SK-MEL-5 (cell line): ENCODE measurements around the gene SNX10. TPM values are rescaled to one million over a fixed set of nuclear protein-coding genes. Genes with fewer than 3 reads are reported as not detected.

Experiments used
- DNase-seq: peaks from one replicate; pipeline ENCODE4 v3.0.0-alpha.2; 2016; ENCODE audit warnings: low read depth, low spot score
- in situ Hi-C: cut with HindIII; loops from 2 replicates; pipeline ENCODE4 v1.10.0; 2016; ENCODE audit warnings: low sequenced_read_pairs, high pct_unique_total_duplicates, low pct_unique_long_range_greater_than_20kb
- total RNA-seq: library from RNA; depleted of rRNA; stranded (reverse); fragments of >200 nt; shearing (Covaris generic); gene quantifications from 2 replicates; pipeline ENCODE4 v1.2.3, GENCODE V29; 2014

SNX10 gene
- total RNA-seq, 1 experiment from 2014 or later: 203 TPM

DNA sequence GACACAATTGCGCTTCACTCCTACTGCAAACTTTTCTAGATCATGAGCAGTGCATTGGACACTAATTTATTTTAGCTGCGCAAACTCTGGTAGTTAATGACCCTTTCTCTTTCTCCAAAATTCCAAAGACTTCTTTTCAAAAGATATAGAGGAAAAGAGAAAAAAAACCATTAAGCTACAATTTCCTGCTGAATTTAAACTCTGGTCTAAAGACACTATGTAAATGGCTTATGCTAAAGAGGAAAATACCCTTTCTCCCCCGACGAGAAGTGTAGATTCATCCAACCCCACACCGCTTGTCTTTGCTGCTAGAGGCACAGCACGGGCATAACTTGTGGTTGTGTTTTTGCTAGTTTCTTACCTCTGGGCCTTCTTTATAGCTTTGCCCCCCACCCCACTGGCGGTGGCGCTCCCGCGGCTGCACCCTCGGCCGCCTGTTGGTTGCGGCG lies 84.1 kb downstream of the SNX10 start:
- no peak for DNase-seq
- in situ Hi-C loops: no loop called here

DNA sequence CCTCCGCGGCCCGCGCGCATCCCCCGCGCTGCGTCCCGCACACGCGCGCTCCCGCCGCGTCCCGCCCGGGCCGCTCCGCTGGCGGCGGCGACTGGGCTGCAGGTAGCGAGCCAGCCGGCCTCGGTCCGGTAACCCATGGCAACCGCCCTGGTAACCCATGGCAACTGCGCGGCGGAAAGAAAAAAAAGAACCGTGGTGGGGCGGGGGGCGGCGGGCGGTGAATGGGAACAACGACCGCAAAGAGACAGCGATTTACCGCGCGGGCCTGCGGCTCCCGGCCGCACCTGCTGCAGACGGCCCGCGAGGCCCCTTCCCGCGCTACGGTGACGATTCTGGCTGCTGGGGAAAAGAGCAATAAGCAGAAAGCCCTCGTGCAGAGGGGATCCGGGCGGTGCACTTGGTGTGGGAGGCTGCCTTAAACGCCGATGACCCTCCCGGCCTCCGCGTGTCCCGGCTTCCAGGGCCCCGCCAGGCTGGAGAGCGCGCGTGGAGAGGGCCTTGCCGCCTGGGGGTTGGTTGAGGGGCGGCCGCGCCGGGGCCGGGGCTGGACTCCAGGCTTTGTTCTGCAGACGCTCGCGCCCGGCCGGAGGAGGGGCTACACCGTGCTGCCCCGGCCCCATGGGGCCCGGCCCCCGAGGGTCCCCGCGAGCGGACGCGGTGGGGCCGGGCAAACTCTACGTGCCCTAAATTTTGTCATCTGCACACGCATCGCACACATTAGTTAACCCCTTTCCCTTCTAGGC lies 84.7 kb downstream of the SNX10 start:
- in situ Hi-C loops: no loop called here
- DNase-seq: no peak

DNA sequence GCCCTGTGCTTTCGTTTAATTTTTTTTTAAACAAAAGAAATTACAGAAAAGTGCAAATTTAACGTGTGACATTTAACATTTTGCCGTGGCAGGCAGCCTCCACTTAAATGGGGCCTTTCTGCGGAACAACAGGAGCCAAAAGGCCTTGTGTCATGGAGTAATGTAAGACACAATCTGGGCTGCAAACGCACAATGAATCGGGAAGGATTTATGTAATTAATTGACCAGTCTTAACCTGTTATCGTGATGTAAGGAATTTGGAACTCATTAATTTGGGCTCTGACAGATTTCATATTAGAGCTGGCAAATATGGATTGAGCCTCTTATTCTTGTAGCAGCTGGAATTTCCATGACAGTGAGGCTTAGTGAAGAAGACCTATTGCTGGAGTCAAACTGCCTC lies 86.4 kb downstream of the SNX10 start:
- in situ Hi-C loops: no loop called here
- no peak for DNase-seq

DNA sequence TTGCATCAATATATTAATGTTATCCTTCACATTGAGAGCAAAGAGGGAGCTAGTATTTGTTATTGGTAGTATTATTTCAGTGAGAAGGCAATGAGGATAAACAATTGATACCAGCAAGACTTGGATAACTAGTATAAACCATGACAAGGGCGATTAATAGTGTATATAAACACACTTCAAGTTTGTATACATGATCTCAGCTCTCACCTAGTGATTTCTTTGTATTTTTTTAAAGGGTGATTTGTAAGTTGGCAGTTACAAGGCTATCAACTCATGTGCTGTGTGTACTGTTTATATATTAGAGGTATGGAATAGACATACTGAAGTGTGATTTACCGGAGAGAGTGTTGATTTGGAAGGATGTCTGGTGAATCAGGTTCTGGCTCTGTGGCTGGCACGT lies 88.0 kb downstream of the SNX10 start:
- in situ Hi-C loops: no loop called here
- DNase-seq: no peak

DNA sequence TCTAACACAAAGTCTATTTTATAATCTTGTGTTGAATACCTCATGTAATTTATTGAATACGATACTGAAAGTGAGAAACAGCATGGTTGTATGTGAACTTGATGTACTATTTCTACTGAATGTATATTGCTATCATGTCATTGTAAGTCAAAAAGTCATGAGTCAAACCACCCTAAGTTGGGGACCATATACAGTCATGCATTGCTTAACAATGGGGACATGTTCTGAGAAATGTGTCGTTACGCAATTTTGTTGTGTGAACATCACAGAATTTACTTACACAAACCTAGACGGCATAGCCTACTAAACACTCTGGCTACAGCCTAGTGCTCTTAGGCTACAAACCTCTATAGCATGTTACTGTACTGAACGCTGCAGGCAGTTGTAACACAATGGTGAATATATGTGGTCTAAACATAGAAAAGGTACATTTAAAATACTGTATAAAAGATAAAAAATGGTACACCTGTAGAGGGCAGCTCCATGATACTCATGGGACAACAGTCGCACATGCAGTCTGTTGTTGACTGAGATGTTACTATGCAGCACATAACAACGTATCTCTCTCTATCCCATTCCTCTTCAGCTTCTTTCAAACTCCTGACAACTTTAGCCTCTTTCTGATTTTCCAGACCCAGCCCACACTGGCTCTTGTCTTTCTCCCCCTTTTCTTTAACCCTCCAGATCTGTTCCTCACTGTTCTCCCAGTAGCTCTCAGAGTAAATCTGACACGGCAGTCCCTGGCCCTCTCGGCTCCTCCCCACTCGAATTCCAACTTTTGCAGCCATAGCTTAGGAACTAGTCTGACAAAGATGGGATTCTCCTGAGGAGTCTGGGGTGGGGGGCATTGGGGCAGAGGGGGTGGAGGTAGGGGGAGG lies 90.1 kb downstream of the SNX10 start:
- in situ Hi-C loops: no loop called here

DNA sequence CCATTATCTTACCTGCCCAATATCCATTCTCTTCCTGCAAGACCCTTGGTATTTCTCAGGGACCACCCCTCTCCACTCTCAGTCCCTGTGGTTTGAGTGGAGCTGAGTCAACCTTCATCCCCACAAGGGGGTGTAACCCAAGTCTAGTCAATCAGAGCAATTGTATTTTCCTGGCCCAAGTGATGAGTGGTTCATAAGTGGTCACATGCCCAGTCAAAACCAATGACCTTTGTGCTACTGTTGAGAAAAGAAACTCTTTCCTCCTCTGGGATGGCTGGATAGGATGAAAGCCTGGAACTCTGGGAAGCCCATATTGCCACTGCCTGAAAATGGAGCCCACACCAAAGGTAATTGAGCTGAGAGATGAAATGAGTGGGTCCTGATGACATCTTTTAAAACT lies 93.6 kb downstream of the SNX10 start:
- peak; percentile 42 for DNase-seq
- in situ Hi-C loops: no loop called here

More for the DNA sequence above, 90.1 kb downstream of the SNX10 start:
- DNase-seq: no peak

DNA sequence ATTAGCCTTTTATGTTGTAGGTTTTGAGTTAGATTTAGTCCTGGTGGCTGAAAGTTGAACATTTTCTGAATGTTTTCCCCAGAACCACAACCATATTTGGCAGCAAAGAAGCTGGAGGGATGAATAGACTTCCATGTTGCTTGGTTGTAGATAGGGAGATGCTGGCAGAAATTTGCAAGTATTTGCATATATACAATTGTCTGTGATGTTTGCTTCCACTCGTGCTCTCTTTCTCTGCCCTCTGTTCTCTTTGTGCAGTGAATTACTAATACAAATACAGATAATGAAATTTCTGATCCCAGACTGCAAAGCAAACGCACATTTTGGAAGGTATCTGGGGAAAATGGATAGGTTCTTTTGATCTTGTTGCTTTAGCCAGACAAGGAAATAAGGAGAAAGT lies 96.1 kb downstream of the SNX10 start:
- DNase-seq: no peak
- in situ Hi-C loops: no loop called here

DNA sequence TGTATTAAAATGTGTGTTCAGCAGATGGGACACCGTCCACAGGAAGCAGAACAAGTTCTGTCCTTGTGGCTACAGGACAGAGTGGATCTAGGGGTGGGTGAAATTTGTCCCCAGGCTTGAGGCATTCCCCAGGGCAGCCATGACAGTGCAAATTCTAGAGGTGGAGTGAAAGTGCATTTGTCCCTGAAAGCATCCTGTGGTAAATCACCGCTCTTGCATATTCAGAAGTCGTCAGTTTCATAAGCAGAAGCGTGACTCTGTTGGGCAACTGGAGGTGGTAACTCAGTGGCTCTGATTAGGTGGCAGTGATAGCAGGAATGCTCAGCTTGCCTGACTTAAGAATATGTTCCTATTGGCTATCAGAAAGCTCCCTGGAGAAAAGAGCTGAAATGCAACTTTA lies 96.6 kb downstream of the SNX10 start:
- no peak for DNase-seq
- in situ Hi-C loops: no loop called here

DNA sequence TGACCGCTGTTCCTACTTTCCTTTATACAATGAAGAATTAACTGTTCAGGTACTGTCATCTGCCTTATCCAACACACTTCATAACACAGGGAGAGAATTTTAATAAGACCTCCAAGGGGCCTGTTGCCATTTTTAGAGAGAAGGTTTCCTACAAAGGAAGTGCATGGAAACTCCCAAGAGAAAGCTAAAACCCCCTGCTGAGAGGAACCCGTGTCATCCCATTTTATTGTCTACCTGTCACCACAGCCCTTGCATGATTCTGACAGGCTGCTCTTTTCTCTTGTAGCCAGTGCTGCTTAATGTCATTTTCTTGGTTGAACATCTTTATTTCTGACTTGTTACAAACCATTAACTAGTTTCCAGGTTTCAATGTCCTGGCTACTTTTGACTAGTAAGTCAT lies 98.4 kb downstream of the SNX10 start:
- no peak for DNase-seq

DNA sequence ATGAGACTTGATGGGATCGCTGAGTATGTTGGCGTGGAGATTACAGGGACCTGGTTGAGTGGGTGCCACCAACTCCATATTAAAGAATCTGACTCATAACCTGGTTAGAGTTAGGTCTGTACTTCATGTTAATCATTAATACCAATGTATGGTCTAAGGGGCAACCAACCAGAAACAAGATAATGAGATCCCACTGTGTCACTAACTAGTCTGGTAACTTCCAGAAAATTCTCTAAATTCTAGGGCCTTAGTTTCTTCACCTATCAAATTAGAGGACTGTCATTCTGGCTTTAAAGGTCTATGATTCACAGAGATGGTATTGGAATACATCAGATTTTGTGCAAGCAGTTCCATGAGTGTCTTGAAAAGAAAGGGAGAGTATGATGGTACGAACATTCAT lies 102.2 kb downstream of the SNX10 start:
- in situ Hi-C loops: no loop called here
- no peak for DNase-seq

More for the DNA sequence above, 98.4 kb downstream of the SNX10 start:
- in situ Hi-C loops: no loop called here

DNA sequence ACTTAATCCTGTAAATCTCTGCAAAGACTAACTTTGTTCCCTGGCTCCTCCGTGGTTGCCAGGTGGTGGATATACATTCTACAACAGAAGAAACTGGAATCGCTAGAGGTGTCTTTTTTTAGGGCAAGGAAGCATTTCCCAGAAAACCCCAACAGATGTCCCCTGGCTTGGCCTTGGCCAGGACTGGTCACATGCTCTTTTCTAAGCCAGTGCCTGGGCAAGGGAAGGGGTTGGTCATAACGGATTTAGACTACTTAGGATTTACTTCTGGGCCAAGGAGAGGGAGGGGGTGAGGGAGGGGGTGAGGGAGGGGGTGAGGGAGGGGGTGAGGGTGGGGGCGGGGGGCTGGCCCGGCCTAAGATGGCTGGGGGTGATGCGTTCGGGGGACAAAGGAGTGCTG lies 105.7 kb downstream of the SNX10 start:
- in situ Hi-C loops: no loop called here
- DNase-seq: no peak

DNA sequence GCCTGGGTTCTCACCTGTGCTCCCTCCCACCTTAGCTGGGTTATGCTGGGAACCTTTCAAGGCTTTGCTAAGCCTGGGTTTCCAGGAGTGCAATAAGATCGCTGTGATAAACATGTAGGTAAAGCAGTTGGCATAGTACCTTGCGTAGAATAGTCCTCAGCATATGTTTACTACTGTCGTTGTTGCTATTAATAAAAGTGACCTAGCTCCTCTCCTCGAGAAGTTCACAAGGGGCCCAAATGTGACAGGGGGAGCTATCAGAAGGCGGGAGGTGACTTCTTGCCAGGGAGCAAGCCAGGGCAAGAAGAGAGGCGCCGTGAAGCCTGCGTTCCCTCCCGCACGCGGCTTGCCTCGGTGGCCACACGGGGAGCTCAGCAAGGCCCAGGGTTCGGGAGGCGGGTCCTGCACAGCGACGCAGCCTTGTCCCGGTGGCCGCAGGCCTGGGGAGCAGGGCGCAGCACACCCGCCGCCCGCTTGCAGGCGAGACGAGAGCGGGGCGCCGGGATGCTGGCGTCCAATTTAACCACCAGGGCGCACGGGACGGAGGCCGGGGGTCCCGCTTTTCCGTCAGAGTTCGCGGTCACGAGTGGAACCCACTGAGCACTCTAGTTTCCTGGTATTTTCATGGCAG lies 106.2 kb downstream of the SNX10 start:
- in situ Hi-C loops: no loop called here
- DNase-seq: peak; percentile 24

DNA sequence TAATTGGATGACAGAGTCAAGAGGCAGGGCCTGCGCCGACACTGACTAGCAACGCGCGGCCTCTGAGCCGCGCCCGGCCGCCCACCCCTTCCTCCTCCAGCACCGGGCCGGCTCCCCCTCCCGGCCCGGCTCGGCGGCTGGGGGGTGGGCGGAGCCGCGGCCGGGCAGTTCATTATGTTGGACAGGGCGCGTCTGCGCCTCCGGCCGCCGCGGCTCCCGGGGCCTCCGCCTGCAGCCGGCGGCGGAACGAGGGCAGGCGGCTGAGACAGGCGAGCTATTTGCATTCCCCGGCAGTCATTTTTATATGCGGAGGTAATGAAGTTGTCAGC lies 106.7 kb downstream of the SNX10 start:
- in situ Hi-C loops: no loop called here
- DNase-seq: peak; percentile 53

DNA sequence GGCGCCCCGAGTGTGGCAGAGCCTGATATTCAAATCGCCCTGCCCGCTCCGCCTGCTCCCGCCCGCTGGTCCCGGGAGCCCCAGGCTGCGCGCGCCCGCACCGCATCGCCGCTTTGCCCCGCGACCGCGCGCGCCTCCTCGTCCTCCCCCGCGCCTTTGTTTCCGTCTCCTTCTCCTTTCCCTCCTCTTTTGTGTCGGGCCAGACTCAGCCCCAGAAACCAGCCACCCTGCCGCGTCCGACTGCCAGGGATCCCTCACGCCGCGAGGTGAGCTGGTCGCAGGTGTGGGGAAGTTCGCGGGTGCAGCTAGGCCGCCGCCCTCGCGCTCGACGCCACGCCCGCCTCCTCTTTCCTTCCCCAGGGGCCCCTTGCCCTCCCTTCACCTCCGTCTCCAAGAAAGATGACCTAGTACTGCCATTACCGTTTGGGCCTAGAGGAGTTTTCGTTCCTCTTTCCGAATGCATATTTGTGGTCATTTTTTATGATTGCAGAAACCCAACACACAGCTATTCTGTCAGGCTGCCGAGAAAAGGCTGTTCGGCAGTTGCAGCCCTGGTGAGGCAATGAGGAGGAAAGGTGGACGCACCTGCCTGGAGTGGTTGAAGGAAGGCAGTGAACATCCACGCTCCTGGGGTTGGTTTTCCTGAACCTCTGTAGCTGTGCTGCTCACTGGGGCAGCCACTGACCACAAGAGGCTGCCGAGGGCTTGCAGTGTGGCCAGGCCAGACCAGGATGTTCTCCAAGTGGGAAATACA lies 107.3 kb downstream of the SNX10 start:
- DNase-seq: peak; percentile 58
- in situ Hi-C loops: no loop called here

DNA sequence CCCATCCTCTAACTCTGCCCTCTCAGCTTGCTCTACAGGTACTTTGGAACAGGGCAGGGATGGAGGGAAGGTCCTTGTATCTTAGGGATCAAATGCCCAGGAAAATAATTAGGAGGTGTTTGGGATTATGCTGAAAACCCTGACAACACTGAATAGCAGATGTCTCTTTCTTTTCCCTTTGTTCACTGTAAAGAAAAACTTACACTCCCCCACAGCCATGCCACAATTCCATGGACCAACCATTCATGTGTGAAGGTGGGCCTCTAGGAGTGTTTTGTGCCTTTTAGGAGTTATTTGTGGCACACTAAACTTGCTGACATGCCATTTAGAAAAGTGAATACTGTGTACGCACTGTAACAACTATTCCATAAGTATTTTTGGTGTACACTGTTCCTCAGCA lies 108.1 kb downstream of the SNX10 start:
- no peak for DNase-seq
- in situ Hi-C loops: no loop called here

DNA sequence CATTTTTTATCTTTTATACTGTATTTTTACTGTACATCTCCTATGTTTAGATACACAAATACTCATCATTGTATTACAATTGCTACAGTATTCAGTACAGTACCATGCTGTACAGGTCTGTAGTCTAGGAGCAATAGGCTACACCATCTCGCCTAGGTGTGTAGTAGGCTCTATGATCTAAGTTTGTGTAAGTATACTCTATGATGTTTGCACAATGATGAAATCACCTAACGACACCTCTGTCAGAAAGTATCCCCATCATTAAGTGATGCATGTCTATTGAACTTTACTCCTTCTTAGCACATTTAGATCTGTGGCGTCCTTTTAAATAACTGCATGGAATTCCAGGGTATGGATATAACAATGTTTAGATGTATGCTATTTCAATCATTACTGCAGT lies 112.0 kb downstream of the SNX10 start:
- in situ Hi-C loops: no loop called here
- DNase-seq: no peak

DNA sequence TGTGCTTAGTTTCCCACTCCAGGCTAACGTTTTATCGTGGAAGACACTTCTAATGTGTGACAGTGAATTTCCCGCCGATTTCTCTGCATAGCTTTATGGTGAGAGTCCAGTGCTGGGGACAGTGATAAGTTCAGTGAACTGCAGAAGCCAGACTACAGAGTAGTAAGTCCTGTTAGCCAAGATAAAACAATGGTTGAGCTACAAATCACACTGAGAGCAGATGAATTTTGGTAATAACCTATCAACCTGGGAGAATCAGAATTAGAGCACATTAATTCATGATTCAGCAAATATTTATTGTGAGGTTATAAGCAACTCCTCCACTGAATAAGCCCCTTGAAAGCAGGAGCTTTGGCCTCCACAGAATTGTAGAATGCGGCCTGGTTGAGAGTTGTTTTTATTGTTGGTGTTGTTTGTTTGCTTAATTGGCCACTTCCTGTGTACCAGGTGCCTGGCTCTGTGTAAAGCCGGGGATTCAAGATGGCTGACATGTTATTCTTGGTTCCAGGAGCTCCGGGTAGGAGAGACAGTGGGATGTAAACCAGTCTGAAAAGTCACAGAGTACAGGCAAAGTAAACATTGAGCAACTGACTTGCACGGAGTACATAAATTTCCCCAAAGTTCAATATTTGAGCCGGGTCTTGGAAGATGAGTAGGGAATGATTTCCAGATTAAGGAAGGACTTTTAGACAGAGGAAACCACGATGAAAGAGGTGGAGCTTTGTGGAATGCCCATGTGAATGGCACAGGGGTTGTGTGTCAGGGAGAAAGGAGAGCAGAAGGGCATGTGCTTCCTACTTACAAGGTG lies 112.7 kb downstream of the SNX10 start:
- in situ Hi-C loops: no loop called here
- no peak for DNase-seq
